Body of pancreas (tissue), 4 donors: ENCODE results near the gene SLC16A5.
A peak's percentile ranks its signal among the peaks of the same experiment; 100 is the strongest.

Source experiments
- POLR2A ChIP-seq, 3 donors: fragments of 450-650 bp; IDR thresholded peaks; one replicate each; pipeline ENCODE4 v1.6.1; 2016; ENCODE audit warnings: antibody characterized with exemption in 3 of 3, mild to moderate bottlenecking in 2 of 3
- TF ChIP-seq, protein P1 (sequence below), 7 experiments: fragments of 450-650 bp in 4 of 7; fragments of 200-600 bp in 3 of 7; sonication (generic) in 3 of 7; IDR thresholded peaks; one replicate each; pipeline ENCODE4 v1.5.1; 2016 to 2019; ENCODE audit warnings: antibody characterized with exemption in 7 of 7

GRCh38 chr17:75154195-75155106 lies 66.7 kb downstream of the SLC16A5 start, which contains the start of gene JPT1:
- TF ChIP-seq, protein P1, sequence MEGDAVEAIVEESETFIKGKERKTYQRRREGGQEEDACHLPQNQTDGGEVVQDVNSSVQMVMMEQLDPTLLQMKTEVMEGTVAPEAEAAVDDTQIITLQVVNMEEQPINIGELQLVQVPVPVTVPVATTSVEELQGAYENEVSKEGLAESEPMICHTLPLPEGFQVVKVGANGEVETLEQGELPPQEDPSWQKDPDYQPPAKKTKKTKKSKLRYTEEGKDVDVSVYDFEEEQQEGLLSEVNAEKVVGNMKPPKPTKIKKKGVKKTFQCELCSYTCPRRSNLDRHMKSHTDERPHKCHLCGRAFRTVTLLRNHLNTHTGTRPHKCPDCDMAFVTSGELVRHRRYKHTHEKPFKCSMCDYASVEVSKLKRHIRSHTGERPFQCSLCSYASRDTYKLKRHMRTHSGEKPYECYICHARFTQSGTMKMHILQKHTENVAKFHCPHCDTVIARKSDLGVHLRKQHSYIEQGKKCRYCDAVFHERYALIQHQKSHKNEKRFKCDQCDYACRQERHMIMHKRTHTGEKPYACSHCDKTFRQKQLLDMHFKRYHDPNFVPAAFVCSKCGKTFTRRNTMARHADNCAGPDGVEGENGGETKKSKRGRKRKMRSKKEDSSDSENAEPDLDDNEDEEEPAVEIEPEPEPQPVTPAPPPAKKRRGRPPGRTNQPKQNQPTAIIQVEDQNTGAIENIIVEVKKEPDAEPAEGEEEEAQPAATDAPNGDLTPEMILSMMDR (IDR thresholded peaks at IDR 0.05), result peak in 1 of 7 experiments; percentile 8
- peak; percentile 98 to 99 (median 99) for TF ChIP-seq POLR2A (IDR thresholded peaks at IDR 0.05)
